MM.1S (cell line): ENCODE measurements around the gene SEMA4D.

Experiments
- DNase-seq: peaks from one replicate; pipeline ENCODE4 v3.0.0-alpha.2; 2015
- H2AFZ ChIP-seq: fragments of 300-600 bp; sonication (generic); 2 replicates; pipeline ENCODE4 v1.6.0; 2016; ENCODE audit warnings: antibody characterized with exemption, low read length
- H3F3A ChIP-seq: fragments of 300-600 bp; sonication (generic); 2 replicates; pipeline ENCODE4 v1.6.1; 2016; ENCODE audit warnings: mild to moderate bottlenecking, antibody characterized with exemption, low read length, moderate library complexity, mixed read lengths; ENCODE audit not compliant: insufficient read depth
- H3K27ac ChIP-seq: fragments of 300-600 bp; sonication (generic); 2 replicates; pipeline ENCODE4 v1.5.1; 2016; ENCODE audit warnings: mild to moderate bottlenecking, low read length
- H3K27me3 ChIP-seq: fragments of 300-600 bp; sonication (generic); replicated peaks from 2 replicates; pipeline ENCODE4 v1.6.0; 2016; ENCODE audit warnings: low read length; ENCODE audit not compliant: insufficient read depth
- H3K36me3 ChIP-seq: fragments of 300-600 bp; sonication (generic); replicated peaks from 2 replicates; pipeline ENCODE4 v1.6.1; 2016; ENCODE audit warnings: mild to moderate bottlenecking, low read length, mixed read lengths; ENCODE audit not compliant: insufficient read depth
- H3K4me1 ChIP-seq: fragments of 300-600 bp; sonication (generic); 2 replicates; pipeline ENCODE4 v1.6.1; 2016; ENCODE audit warnings: low read length, mixed read lengths
- H3K4me2 ChIP-seq: fragments of 300-600 bp; sonication (generic); 2 replicates; pipeline ENCODE4 v1.6.0; 2016; ENCODE audit warnings: low read depth, low read length
- H3K4me3 ChIP-seq: fragments of 300-600 bp; sonication (generic); 2 replicates; pipeline ENCODE4 v1.5.1; 2016; ENCODE audit warnings: low read length, mixed read lengths
- H3K79me2 ChIP-seq: fragments of 300-600 bp; sonication (generic); 2 replicates; pipeline ENCODE4 v1.6.1; 2016; ENCODE audit warnings: mixed run types, low read length, mixed read lengths
- H3K9ac ChIP-seq: fragments of 300-600 bp; sonication (generic); 2 replicates; pipeline ENCODE4 v1.6.1; 2016; ENCODE audit warnings: low read length, mixed read lengths
- H3K9me2 ChIP-seq: fragments of 300-600 bp; sonication (generic); replicated peaks from 2 replicates; pipeline ENCODE4 v1.6.1; 2016; ENCODE audit warnings: mild to moderate bottlenecking, low read length, mixed read lengths; ENCODE audit not compliant: insufficient read depth
- H3K9me3 ChIP-seq: fragments of 300-600 bp; sonication (generic); replicated peaks from 2 replicates; pipeline ENCODE4 v1.6.1; 2016; ENCODE audit warnings: mild to moderate bottlenecking, low read length, mixed read lengths; ENCODE audit not compliant: insufficient read depth
- H4K20me1 ChIP-seq: fragments of 300-600 bp; sonication (generic); 2 replicates; pipeline ENCODE4 v1.6.1; 2016; ENCODE audit warnings: mild to moderate bottlenecking, low read length, moderate library complexity, mixed read lengths; ENCODE audit not compliant: insufficient read depth
- CTCF ChIP-seq: fragments of 300-600 bp; sonication (generic); IDR thresholded peaks from 2 replicates; pipeline ENCODE4 v1.5.1; 2016; ENCODE audit warnings: antibody characterized with exemption, low read length, mixed read lengths
- EZH2 ChIP-seq: fragments of 300-600 bp; sonication (generic); optimal IDR thresholded peaks from 2 replicates; pipeline ENCODE3; 2017; ENCODE audit warnings: low read depth, mild to moderate bottlenecking, antibody characterized with exemption, low read length, mixed read lengths
- EZH2phosphoT487 ChIP-seq: fragments of 300-600 bp; sonication (generic); IDR thresholded peaks from 2 replicates; pipeline ENCODE4 v1.6.1; 2018; ENCODE audit warnings: antibody characterized with exemption, low read length

Gene SEMA4D

GRCh38 chr9:89388084-89388867 is 109.6 kb downstream of the SEMA4D start:
- Histone ChIP-seq H3K27me3 (no peaks in the 10 kb centered on the region), H3K9me2 (no peaks in the 10 kb centered on the region), H2AFZ (no peak overlapping the region), H3K27ac (no peak overlapping the region), H3K9me3 (no peaks in the 10 kb centered on the region), H3K79me2 (peaks cover 14% of the 10 kb centered on the region), H3K4me1 (no peaks in the 10 kb centered on the region), H3F3A (no peaks in the 10 kb centered on the region), H3K9ac (no peak overlapping the region), H3K4me3 (no peak overlapping the region), H3K4me2 (no peak overlapping the region), H4K20me1 (no peaks in the 10 kb centered on the region), H3K36me3 (peaks cover 8% of the 10 kb centered on the region; the same call in 1 of the 2 replicates)
- DNase-seq = no peak
- no peak for TF ChIP-seq EZH2
- no peak for TF ChIP-seq CTCF
- no peak for TF ChIP-seq EZH2phosphoT487

- Histone ChIP-seq H3K27me3 (no peaks in the 10 kb centered on the region), H3K9me2 (no peaks in the 10 kb centered on the region), H3K9me3 (no peaks in the 10 kb centered on the region), H3K4me1 (no peaks in the 10 kb centered on the region), H3K36me3 (peaks cover 8% of the 10 kb centered on the region; the same call in 1 of the 2 replicates), H3K79me2 (peaks cover 8% of the 10 kb centered on the region), H3K27ac (no peak overlapping the region), H3K4me3 (no peak overlapping the region), H2AFZ (no peak overlapping the region), H3K9ac (no peak overlapping the region), H4K20me1 (no peaks in the 10 kb centered on the region), H3F3A (no peaks in the 10 kb centered on the region), H3K4me2 (no peak overlapping the region)
- no peak for TF ChIP-seq CTCF
- TF ChIP-seq EZH2 = no peak
- TF ChIP-seq EZH2phosphoT487 = no peak
- DNase-seq = no peak
These were observed 110.6 kb downstream of the SEMA4D start for GRCh38 chr9:89387197-89387849.

GRCh38 chr9:89386797-89387196 is 111.1 kb downstream of the SEMA4D start:
- Histone ChIP-seq H3K27me3 (no peaks in the 10 kb centered on the region), H3K4me1 (no peaks in the 10 kb centered on the region), H3F3A (no peaks in the 10 kb centered on the region), H3K27ac (no peak overlapping the region), H3K36me3 (peaks cover 8% of the 10 kb centered on the region; the same call in 1 of the 2 replicates), H3K4me3 (no peak overlapping the region), H3K4me2 (no peak overlapping the region), H3K9me3 (no peaks in the 10 kb centered on the region), H4K20me1 (no peaks in the 10 kb centered on the region), H3K9ac (no peak overlapping the region), H3K79me2 (peaks cover 8% of the 10 kb centered on the region; the same call in 1 of the 2 replicates), H3K9me2 (no peaks in the 10 kb centered on the region), H2AFZ (no peak overlapping the region)
- no peak for TF ChIP-seq EZH2
- TF ChIP-seq EZH2phosphoT487 = no peak
- TF ChIP-seq CTCF = no peak
- DNase-seq = no peak
